22Rv1 (cell line): ENCODE measurements around the gene EML6.

Source experiments
- ZFX ChIP-seq: fragments of 450-650 bp; IDR thresholded peaks from 2 replicates; pipeline ENCODE4 v1.6.1; 2017; ENCODE audit warnings: antibody characterized with exemption, borderline replicate concordance
- TF ChIP-seq, protein P1 (sequence below): fragments of 450-650 bp; IDR thresholded peaks from 2 replicates; pipeline ENCODE4 v1.5.1; 2017; ENCODE audit warnings: mild to moderate bottlenecking

DNA sequence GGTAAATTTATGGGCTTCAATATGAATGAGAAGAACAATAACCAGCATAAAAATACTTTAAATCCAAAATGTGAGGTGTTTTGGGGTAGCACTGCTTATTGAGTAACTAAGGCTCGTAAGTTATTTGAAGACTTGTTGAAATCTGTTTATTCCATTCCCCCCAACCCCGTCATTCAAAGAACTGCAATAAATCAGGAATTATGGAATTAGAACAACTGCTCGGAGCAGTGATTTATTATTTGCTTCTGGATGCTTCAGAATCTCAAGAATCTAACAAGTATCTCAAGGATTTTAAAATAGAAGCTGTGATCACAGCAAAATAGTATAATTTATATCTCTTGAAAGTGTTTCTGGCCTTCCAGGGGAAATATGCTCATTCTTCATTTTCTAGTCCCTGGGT, 86.8 kb downstream of the EML6 start:
- TF ChIP-seq, protein P1, sequence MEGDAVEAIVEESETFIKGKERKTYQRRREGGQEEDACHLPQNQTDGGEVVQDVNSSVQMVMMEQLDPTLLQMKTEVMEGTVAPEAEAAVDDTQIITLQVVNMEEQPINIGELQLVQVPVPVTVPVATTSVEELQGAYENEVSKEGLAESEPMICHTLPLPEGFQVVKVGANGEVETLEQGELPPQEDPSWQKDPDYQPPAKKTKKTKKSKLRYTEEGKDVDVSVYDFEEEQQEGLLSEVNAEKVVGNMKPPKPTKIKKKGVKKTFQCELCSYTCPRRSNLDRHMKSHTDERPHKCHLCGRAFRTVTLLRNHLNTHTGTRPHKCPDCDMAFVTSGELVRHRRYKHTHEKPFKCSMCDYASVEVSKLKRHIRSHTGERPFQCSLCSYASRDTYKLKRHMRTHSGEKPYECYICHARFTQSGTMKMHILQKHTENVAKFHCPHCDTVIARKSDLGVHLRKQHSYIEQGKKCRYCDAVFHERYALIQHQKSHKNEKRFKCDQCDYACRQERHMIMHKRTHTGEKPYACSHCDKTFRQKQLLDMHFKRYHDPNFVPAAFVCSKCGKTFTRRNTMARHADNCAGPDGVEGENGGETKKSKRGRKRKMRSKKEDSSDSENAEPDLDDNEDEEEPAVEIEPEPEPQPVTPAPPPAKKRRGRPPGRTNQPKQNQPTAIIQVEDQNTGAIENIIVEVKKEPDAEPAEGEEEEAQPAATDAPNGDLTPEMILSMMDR: no peak
- TF ChIP-seq ZFX: no peak
